ENCODE measurements around the gene ISL2. TPM values are rescaled to one million over a fixed set of nuclear protein-coding genes. Genes with fewer than 3 reads are reported as not detected.

The ISL2 gene
- total RNA-seq, 1 donor from 2014 or later = not detected

- Mint-ChIP-seq H3K27me3 (ENCODE audit: low read depth) (no peaks in the 10 kb centered on the region), H3K4me3 (no peak overlapping the region), H3K27ac (ENCODE audit: unreplicated experiment) (no peak overlapping the region), H3K9me3 (no peaks in the 10 kb centered on the region), H3K36me3 (ENCODE audit: low read depth) (no peaks in the 10 kb centered on the region), H3K4me1 (no peaks in the 10 kb centered on the region)
- TF ChIP-seq CTCF (conservative IDR thresholded peaks at IDR 0.05) = no peak
- DNase-seq (ENCODE audit: low read depth, low spot score) = no peak
These were observed 46.6 kb downstream of the ISL2 start for GRCh38 chr15:76382987-76383728.

- Mint-ChIP-seq H3K4me1 (no peaks in the 10 kb centered on the region), H3K36me3 (ENCODE audit: low read depth) (no peaks in the 10 kb centered on the region), H3K27ac (ENCODE audit: unreplicated experiment) (no peak overlapping the region), H3K27me3 (ENCODE audit: low read depth) (no peaks in the 10 kb centered on the region), H3K4me3 (no peak overlapping the region), H3K9me3 (no peaks in the 10 kb centered on the region)
- no peak for TF ChIP-seq CTCF (conservative IDR thresholded peaks at IDR 0.05)
- DNase-seq (ENCODE audit: low read depth, low spot score) = no peak
These were observed 47.8 kb downstream of the ISL2 start for GRCh38 chr15:76384409-76384808.

GRCh38 chr15:76386178-76386577 is 49.6 kb downstream of the ISL2 start:
- DNase-seq (ENCODE audit: low read depth, low spot score) = no peak
- H3K27me3 Mint-ChIP-seq (ENCODE audit: low read depth) = no peaks in the 10 kb centered on the region
- H3K36me3 Mint-ChIP-seq (ENCODE audit: low read depth) = no peaks in the 10 kb centered on the region
- TF ChIP-seq CTCF (conservative IDR thresholded peaks at IDR 0.05) = no peak
- H3K9me3 Mint-ChIP-seq = no peaks in the 10 kb centered on the region
- no peak overlapping the region for H3K4me3 Mint-ChIP-seq
- no peaks in the 10 kb centered on the region for H3K4me1 Mint-ChIP-seq
- no peak overlapping the region for H3K27ac Mint-ChIP-seq (ENCODE audit: unreplicated experiment)

GRCh38 chr15:76386926-76387325 is 50.4 kb downstream of the ISL2 start:
- Mint-ChIP-seq H3K4me3 (no peak overlapping the region), H3K9me3 (no peaks in the 10 kb centered on the region), H3K4me1 (no peaks in the 10 kb centered on the region), H3K27ac (ENCODE audit: unreplicated experiment) (no peak overlapping the region), H3K27me3 (ENCODE audit: low read depth) (no peaks in the 10 kb centered on the region), H3K36me3 (ENCODE audit: low read depth) (no peaks in the 10 kb centered on the region)
- no peak for DNase-seq (ENCODE audit: low read depth, low spot score)
- no peak for TF ChIP-seq CTCF (conservative IDR thresholded peaks at IDR 0.05)

- TF ChIP-seq CTCF (conservative IDR thresholded peaks at IDR 0.05) = no peak
- Mint-ChIP-seq H3K4me3 (no peak overlapping the region), H3K27me3 (ENCODE audit: low read depth) (no peaks in the 10 kb centered on the region), H3K9me3 (no peaks in the 10 kb centered on the region), H3K4me1 (no peaks in the 10 kb centered on the region), H3K36me3 (ENCODE audit: low read depth) (no peaks in the 10 kb centered on the region), H3K27ac (ENCODE audit: unreplicated experiment) (no peak overlapping the region)
- DNase-seq (ENCODE audit: low read depth, low spot score) = no peak
These were observed 54.0 kb downstream of the ISL2 start for GRCh38 chr15:76390571-76390970.

Measured in neural crest cell (in vitro differentiated cells).